ENCODE measurements around the gene RTP5. TPM values are rescaled to one million over a fixed set of nuclear protein-coding genes. Genes with fewer than 3 reads are reported as not detected.

Gene RTP5
- total RNA-seq, 4 donors from 2014 or later: 0.96 TPM; not detected in 3

- ATAC-seq (ENCODE audit: low FRiP score) (no peak), DNase-seq (ENCODE audit: low spot score) (no peak)
- no peak for TF ChIP-seq CTCF (IDR thresholded peaks at IDR 0.05)
Measured at GRCh38 chr2:241857041-241857541, 12.4 kb upstream of the RTP5 start.

GRCh38 chr2:241857572-241858121, 11.9 kb upstream of the RTP5 start:
- no peak for ATAC-seq (ENCODE audit: low FRiP score)
- DNase-seq (ENCODE audit: low spot score): no peak
- TF ChIP-seq CTCF (IDR thresholded peaks at IDR 0.05): no peak

GRCh38 chr2:241858206-241859016, 11.1 kb upstream of the RTP5 start, which contains the start of gene PDCD1:
Gene PDCD1, minus strand, starts transcription at chr2:241858894. Its CDS starts 56 bp downstream, at chr2:241858838.
- no peak for DNase-seq (ENCODE audit: low spot score)
- TF ChIP-seq CTCF (IDR thresholded peaks at IDR 0.05): no peak
- peak; percentile 9 for ATAC-seq (ENCODE audit: low FRiP score)

DNA sequence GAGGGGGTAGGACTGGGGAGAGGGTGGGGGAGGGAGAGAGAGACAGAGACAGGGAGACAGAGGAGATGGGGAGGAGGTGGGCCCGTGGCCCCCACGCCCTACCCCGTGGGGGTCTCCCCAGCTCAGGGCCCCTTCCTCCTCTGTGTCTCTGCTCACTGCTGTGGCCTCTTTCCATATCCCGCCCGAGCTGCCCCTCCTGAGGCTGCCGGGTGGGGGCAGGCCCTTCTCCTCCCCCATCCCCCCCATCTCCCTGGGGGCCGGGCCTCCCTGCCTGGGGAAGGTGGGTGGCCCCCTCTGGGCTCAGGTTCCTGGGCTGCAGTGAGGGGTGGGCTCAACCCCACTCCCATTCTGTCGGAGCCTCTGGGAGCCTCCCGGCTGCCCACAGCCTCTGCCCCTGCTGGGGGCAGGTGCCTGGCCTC, 10.5 kb upstream of the RTP5 start:
- no peak for TF ChIP-seq CTCF (IDR thresholded peaks at IDR 0.05)
- DNase-seq (ENCODE audit: low spot score) (no peak), ATAC-seq (ENCODE audit: low FRiP score) (peak; percentile 1)

DNA sequence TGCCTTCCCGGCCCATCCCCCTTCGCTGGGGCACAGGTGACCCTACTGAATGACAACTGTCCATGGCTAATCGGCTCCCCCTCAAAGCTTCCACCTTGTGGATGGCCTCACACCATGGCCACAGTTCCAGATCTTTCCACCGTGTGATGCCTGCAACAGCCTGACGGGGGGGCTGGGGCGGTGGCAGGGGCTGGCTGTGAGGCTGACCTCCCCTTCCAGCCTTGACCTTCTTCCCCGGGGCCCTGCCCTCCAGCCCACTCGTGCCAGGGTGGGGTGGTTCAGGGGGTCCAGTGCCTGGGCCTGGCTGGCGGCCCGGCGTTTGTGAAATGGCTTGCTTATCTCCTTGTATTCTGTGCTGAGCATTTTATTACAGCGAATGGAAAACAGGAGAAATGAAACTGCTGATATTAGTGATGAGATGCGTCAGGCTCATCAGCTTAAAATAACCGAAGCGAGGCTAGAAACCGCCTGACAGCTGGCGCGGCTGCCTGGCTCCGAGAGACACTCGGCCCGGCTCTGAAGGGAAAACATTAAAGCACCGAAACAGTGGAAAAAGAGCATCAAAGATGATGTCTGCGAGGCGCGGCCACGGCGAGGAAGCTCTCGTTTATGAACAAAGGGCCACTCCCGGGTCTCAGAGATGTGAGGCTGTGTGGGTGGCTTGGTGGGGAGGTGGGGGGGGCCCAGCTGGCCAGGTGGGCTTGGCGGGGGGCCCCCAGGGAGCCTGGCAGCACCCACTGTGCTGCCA, 9.9 kb upstream of the RTP5 start:
- no peak for TF ChIP-seq CTCF (IDR thresholded peaks at IDR 0.05)
- ATAC-seq (ENCODE audit: low FRiP score): peak; percentile 59
- DNase-seq (ENCODE audit: low spot score): no peak

DNA sequence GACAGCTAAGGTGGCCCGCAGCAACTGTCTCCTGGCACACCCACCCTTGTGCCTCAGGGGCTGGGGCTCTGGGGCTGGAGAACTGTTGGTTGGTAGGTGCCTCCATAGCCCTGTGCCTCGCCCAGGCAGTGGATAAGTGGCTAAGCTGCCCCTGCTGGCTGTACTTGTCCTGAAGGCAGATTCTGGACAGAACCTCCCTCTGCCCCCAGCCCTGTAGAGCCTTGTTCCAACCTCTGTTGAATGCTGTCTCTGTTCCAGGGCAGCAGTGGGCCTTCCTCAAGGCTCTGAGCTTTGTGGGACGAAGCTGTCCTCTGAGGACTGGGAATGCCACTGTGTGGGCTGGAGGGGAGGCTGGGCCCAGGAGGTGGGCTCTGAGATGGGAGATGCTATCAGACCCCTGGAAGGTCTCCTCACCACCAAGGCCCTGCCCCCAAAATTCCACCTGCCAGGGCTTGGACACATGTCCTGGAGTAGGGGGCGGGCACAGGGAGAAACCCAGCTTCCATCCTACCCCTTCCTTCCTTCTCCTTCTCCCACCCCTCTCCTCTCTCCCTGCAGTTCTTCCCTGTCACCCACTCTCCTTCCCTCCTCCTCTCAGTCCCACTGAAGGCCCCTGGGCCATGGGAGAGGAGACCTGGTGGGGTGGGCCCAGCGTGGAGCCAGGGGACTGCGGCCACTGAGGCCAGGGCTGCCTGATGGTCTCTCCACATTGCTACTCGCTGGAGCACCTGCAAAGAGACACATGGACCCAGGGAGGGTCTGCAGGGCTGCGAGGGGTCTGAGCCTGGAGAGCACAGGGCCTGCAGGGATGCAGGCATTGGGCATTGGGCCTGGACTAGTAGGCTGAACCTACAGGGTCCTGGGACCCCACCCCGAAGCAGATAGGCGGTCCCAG, 9.1 kb upstream of the RTP5 start:
- no peak for DNase-seq (ENCODE audit: low spot score)
- ATAC-seq (ENCODE audit: low FRiP score): no peak
- TF ChIP-seq CTCF (IDR thresholded peaks at IDR 0.05): no peak

Data from omental fat pad (tissue), 4 donors.